LNCAP (cell line): ENCODE data around the gene POLA1.

ENCODE experiments used
- TF ChIP-seq, protein P1 (sequence below): fragments of 450-650 bp; IDR thresholded peaks from 2 replicates; pipeline ENCODE4 v1.5.1; 2017; ENCODE audit warnings: mild to moderate bottlenecking

The POLA1 gene

DNA sequence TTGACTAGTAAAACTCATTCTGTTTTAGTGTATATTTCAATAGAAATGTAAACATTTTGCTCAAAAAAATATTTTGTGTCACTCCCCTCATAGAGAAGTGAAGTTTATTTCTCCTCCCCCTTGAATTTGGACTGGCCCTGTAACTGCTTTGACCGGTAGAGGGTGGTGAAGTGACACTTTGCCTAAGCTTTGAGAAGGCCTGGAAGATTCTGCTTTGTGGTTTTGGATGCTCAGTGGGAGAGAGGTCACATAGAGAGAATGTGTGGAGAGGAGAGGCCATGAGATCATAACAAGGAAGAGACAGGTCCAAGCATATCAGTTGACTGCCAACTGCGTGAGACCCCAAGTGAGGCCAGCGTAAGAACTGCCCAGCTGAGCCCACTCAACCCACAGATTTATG, 341.2 kb downstream of the POLA1 start:
- TF ChIP-seq, protein P1, sequence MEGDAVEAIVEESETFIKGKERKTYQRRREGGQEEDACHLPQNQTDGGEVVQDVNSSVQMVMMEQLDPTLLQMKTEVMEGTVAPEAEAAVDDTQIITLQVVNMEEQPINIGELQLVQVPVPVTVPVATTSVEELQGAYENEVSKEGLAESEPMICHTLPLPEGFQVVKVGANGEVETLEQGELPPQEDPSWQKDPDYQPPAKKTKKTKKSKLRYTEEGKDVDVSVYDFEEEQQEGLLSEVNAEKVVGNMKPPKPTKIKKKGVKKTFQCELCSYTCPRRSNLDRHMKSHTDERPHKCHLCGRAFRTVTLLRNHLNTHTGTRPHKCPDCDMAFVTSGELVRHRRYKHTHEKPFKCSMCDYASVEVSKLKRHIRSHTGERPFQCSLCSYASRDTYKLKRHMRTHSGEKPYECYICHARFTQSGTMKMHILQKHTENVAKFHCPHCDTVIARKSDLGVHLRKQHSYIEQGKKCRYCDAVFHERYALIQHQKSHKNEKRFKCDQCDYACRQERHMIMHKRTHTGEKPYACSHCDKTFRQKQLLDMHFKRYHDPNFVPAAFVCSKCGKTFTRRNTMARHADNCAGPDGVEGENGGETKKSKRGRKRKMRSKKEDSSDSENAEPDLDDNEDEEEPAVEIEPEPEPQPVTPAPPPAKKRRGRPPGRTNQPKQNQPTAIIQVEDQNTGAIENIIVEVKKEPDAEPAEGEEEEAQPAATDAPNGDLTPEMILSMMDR = no peak

DNA sequence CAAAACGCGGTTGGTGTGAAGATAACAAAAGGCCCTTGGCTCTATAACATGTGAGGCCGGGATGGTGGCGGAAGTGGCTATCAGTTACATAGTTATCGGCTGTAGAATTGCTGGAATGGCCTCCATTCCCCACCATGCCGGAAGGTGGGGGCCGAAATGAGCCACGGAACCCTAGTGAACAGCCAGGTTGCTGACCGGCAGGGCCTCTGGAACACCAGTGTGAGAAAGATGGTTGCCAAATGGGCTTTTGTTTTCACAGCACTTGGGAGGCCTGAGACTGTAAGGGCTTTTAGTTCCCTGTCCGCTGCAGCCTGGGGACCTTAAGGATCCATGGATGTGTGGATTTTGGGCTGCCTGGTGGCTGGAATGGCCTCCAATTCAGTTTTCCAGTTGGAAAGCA, 345.3 kb downstream of the POLA1 start:
- TF ChIP-seq, protein P1 = no peak

DNA sequence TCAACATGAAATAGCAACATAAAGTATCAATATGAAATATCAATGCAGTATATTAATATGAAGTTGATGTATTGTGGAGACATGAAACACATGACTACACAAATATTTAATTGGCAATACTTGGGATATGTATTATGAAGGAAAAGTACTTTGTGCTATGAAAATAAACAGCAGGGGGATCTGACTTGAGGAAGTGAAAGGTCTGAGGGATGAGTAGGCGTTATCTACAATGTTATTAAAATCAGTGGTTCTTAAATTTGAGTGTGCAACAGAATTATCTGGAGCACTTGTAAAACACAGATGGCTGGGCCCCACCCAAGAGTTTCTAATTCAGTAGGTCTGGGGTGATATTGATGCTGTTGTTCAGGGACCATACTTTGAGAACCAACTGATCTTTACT, 349.5 kb downstream of the POLA1 start:
- TF ChIP-seq, protein P1 = no peak
